Muscle of leg (tissue), 11 donors: Measurements from ENCODE around the gene MAN1A1. TPM values are rescaled to one million over a fixed set of nuclear protein-coding genes. Genes with fewer than 3 reads are reported as not detected.

Experiments used
- DNase-seq: peaks from one replicate; pipeline ENCODE4 v3.0.0; 2013
- H3K27ac ChIP-seq: one replicate; pipeline ENCODE4 v1.5.1; 2013; ENCODE audit warnings: mild to moderate bottlenecking, low read length, control low read depth
- H3K27me3 ChIP-seq: one replicate; pipeline ENCODE4 v1.6.1; 2013; ENCODE audit warnings: low read length; ENCODE audit not compliant: control insufficient read depth, insufficient read depth
- H3K36me3 ChIP-seq: one replicate; pipeline ENCODE4 v1.6.1; 2013; ENCODE audit warnings: low read length; ENCODE audit not compliant: control insufficient read depth, insufficient read depth
- H3K4me1 ChIP-seq: one replicate; pipeline ENCODE4 v1.6.1; 2013; ENCODE audit warnings: low read length; ENCODE audit not compliant: control insufficient read depth, insufficient read depth
- H3K4me3 ChIP-seq: one replicate; pipeline ENCODE4 v1.5.1; 2013; ENCODE audit warnings: low read length, control low read depth
- H3K9me3 ChIP-seq: replicated peaks from 2 replicates; pipeline ENCODE4 v1.6.1; 2013; ENCODE audit warnings: low read depth, low read length; ENCODE audit not compliant: control insufficient read depth
- WGBS: methylation state at CpG from one replicate; pipeline ENCODE4 v1.1.5; 2013; ENCODE audit warnings: missing lambda C conversion rate; ENCODE audit not compliant: insufficient coverage; 5-methylcytosine and 5-hydroxymethylcytosine counted together
- polyA plus RNA-seq, 8 donors: library from polyadenylated mRNA; unstranded; fragments of 120-200 nt; gene quantifications; one replicate each; pipeline versions ENCODE4 v1.2.1 to v1.2.3, GENCODE V29; 2013; ENCODE audit warnings: inconsistent platforms in 1 of 8, low replicate concordance in 1 of 8; ENCODE audit not compliant: insufficient read length in 8 of 8, insufficient read depth in 1 of 8
- total RNA-seq: library from RNA; stranded (reverse); fragments of 120-200 nt; gene quantifications from one replicate; pipeline ENCODE4 v1.2.4, GENCODE V29; 2013

Gene MAN1A1
- total and polyA plus RNA-seq, 9 donors = 21.8 to 48.2 (median 33.0) TPM

- H3K4me3 ChIP-seq = no peak overlapping the region
- H3K36me3 ChIP-seq = no peaks in the 10 kb centered on the region
- DNase-seq = no peak
- H3K4me1 ChIP-seq = peaks cover 15% of the 10 kb centered on the region
- WGBS = 59% methylated on average over 2 of the region's 7 CpGs
- no peak overlapping the region for H3K27ac ChIP-seq
- no peaks in the 10 kb centered on the region for H3K9me3 ChIP-seq
- H3K27me3 ChIP-seq = no peaks in the 10 kb centered on the region
Observed at GRCh38 chr6:119138906-119139541, 210.5 kb downstream of the MAN1A1 start.

- no peak for DNase-seq
- H3K4me3 ChIP-seq = no peak overlapping the region
- peaks cover 26% of the 10 kb centered on the region for H3K4me1 ChIP-seq
- H3K27ac ChIP-seq = no peak overlapping the region
- WGBS = no CpG with 5 or more reads among the region's 5 CpGs
- H3K36me3 ChIP-seq = no peaks in the 10 kb centered on the region
- no peaks in the 10 kb centered on the region for H3K27me3 ChIP-seq
- no peaks in the 10 kb centered on the region for H3K9me3 ChIP-seq
Observed at GRCh38 chr6:119137194-119138072, 212.1 kb downstream of the MAN1A1 start.

- no peak for DNase-seq
- Histone ChIP-seq H3K9me3 (no peaks in the 10 kb centered on the region), H3K4me1 (peaks cover 27% of the 10 kb centered on the region), H3K4me3 (no peak overlapping the region), H3K27me3 (no peaks in the 10 kb centered on the region), H3K27ac (no peak overlapping the region), H3K36me3 (no peaks in the 10 kb centered on the region)
- WGBS = no CpG with 5 or more reads among the region's 2 CpGs
Observed at GRCh38 chr6:119134752-119135151, 214.8 kb downstream of the MAN1A1 start.

GRCh38 chr6:119133400-119133799 is 216.2 kb downstream of the MAN1A1 start:
- Histone ChIP-seq H3K27me3 (no peaks in the 10 kb centered on the region), H3K9me3 (no peaks in the 10 kb centered on the region), H3K4me3 (no peak overlapping the region), H3K4me1 (peaks cover 27% of the 10 kb centered on the region), H3K27ac (peak overlapping the region; percentile 74), H3K36me3 (no peaks in the 10 kb centered on the region)
- no CpG with 5 or more reads among the region's 3 CpGs for WGBS
- no peak for DNase-seq

GRCh38 chr6:119132261-119132981 is 217.1 kb downstream of the MAN1A1 start:
- Histone ChIP-seq H3K4me3 (no peak overlapping the region), H3K27me3 (no peaks in the 10 kb centered on the region), H3K4me1 (peaks cover 24% of the 10 kb centered on the region), H3K27ac (peak overlapping the region; percentile 74), H3K9me3 (no peaks in the 10 kb centered on the region), H3K36me3 (no peaks in the 10 kb centered on the region)
- no CpG with 5 or more reads among the region's 6 CpGs for WGBS
- peak; percentile 89 for DNase-seq

GRCh38 chr6:119129968-119130484 is 219.5 kb downstream of the MAN1A1 start:
- no CpG with 5 or more reads among the region's 2 CpGs for WGBS
- Histone ChIP-seq H3K27ac (peak overlapping the region; percentile 71), H3K4me3 (no peak overlapping the region), H3K4me1 (peaks cover 24% of the 10 kb centered on the region), H3K9me3 (peaks cover 2% of the 10 kb centered on the region), H3K36me3 (no peaks in the 10 kb centered on the region), H3K27me3 (no peaks in the 10 kb centered on the region)
- DNase-seq = peak; percentile 80

- peak; percentile 87 for DNase-seq
Observed at GRCh38 chr6:119129148-119129967, 220.2 kb downstream of the MAN1A1 start.

GRCh38 chr6:119128252-119128912 is 221.2 kb downstream of the MAN1A1 start:
- Histone ChIP-seq H3K9me3 (peaks cover 2% of the 10 kb centered on the region), H3K27me3 (no peaks in the 10 kb centered on the region), H3K27ac (no peak overlapping the region), H3K4me1 (peaks cover 21% of the 10 kb centered on the region), H3K4me3 (no peak overlapping the region), H3K36me3 (no peaks in the 10 kb centered on the region)
- DNase-seq = no peak
- 17% methylated on average over 1 of the region's 2 CpGs for WGBS

More at GRCh38 chr6:119129148-119129967, 220.2 kb downstream of the MAN1A1 start:
- peak overlapping the region; percentile 71 for H3K27ac ChIP-seq
- H3K36me3 ChIP-seq = no peaks in the 10 kb centered on the region
- H3K27me3 ChIP-seq = no peaks in the 10 kb centered on the region
- H3K4me3 ChIP-seq = no peak overlapping the region
- H3K4me1 ChIP-seq = peaks cover 24% of the 10 kb centered on the region
- H3K9me3 ChIP-seq = peaks cover 2% of the 10 kb centered on the region
- WGBS = 39% methylated on average over 2 of the region's 4 CpGs

GRCh38 chr6:119127627-119128026 is 221.9 kb downstream of the MAN1A1 start:
- no peaks in the 10 kb centered on the region for H3K36me3 ChIP-seq
- peaks cover 2% of the 10 kb centered on the region for H3K9me3 ChIP-seq
- H3K4me3 ChIP-seq = no peak overlapping the region
- no CpG with 5 or more reads among the region's 1 CpG for WGBS
- no peak for DNase-seq
- no peak overlapping the region for H3K27ac ChIP-seq
- peaks cover 16% of the 10 kb centered on the region for H3K4me1 ChIP-seq
- no peaks in the 10 kb centered on the region for H3K27me3 ChIP-seq
